ENCODE measurements around the gene PPP3R2.

The PPP3R2 gene

DNA sequence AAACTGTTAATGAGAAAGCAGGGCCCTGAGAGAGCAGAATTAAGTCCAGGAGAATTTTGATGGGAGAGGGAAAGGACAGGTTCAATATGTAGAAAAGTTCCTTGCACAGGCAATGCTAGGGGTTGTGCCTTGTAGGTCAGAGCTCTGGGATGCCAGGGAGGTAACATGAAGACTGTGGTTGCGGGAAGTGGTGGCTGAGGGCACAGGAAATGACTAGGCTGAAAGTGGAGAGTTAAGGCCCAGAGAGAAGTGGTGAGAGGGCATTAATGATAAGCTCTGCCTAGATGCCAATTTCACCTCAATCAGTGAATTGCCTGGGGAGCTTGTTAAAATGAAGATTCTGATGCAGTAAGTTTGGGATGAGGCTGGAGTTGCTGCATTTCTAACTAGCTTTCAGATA is 31.5 kb upstream of the PPP3R2 start:
- H3K27ac ChIP-seq (ENCODE audit: low read depth, low read length, severe bottlenecking) = no peak overlapping the region
- H3K4me1 ChIP-seq (ENCODE audit: control insufficient read depth, insufficient read depth, low read length, poor library complexity, severe bottlenecking) = no peaks in the 10 kb centered on the region
- no peaks in the 10 kb centered on the region for H3K36me3 ChIP-seq (ENCODE audit: control insufficient read depth, insufficient read depth, low read length)
- no peaks in the 10 kb centered on the region for H3K9me3 ChIP-seq (ENCODE audit: control insufficient read depth, low read length)
- WGBS, 2 experiments (ENCODE audit: insufficient coverage in 2 of 2) = 75 to 88% methylated on average over 1 of the region's 1 CpG
- no peak overlapping the region for H3K4me3 ChIP-seq (ENCODE audit: extremely low read depth, insufficient read depth, low read length, poor library complexity, severe bottlenecking)

DNA sequence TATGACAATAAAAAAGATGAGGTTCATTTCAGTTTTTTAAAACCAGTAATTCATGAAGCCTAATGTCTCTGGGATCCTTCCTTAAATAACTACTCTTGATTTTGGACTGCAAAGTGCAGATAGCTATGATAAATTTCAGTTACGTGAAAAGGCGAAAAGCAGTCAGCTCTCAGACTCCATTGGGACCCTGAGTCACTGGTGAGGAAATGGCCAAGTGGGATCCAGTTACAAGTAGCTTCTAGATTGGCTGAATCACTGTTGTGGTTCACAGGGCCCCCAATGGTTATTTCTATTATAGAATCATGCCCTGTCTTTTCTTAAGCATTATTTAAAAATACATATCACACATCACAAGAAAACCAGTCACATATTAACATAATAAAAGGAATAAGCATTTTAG is 31.1 kb upstream of the PPP3R2 start:
- H3K4me1 ChIP-seq (ENCODE audit: control insufficient read depth, insufficient read depth, low read length, poor library complexity, severe bottlenecking) = no peaks in the 10 kb centered on the region
- no peak overlapping the region for H3K4me3 ChIP-seq (ENCODE audit: extremely low read depth, insufficient read depth, low read length, poor library complexity, severe bottlenecking)
- no peak overlapping the region for H3K27ac ChIP-seq (ENCODE audit: low read depth, low read length, severe bottlenecking)
- no peaks in the 10 kb centered on the region for H3K9me3 ChIP-seq (ENCODE audit: control insufficient read depth, low read length)
- no peaks in the 10 kb centered on the region for H3K36me3 ChIP-seq (ENCODE audit: control insufficient read depth, insufficient read depth, low read length)
- 60 to 82% methylated on average over 1 to 2 of the region's 2 CpGs for WGBS, 2 experiments (ENCODE audit: insufficient coverage in 2 of 2)

DNA sequence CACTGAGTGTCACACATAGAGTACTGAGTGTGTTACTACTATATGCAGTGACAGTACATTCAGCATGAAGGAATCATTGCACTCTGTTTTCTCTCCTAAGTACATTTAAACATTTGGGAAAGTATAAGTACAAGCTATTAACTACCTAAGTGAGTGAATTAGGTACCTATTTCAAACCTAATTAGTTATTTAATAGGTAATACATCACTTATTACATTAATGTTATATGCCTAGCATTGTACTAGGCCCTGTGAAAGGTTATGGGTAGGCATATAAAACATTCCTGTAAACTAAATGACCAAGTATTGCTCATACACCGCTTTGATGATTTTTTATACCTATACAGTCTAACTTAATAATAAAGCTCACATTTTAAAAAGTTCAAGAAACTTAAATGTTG is 25.7 kb upstream of the PPP3R2 start:
- Histone ChIP-seq H3K27ac (ENCODE audit: low read depth, low read length, severe bottlenecking) (no peak overlapping the region), H3K4me3 (ENCODE audit: extremely low read depth, insufficient read depth, low read length, poor library complexity, severe bottlenecking) (no peak overlapping the region), H3K36me3 (ENCODE audit: control insufficient read depth, insufficient read depth, low read length) (no peaks in the 10 kb centered on the region), H3K9me3 (ENCODE audit: control insufficient read depth, low read length) (no peaks in the 10 kb centered on the region), H3K4me1 (ENCODE audit: control insufficient read depth, insufficient read depth, low read length, poor library complexity, severe bottlenecking) (no peaks in the 10 kb centered on the region)
- WGBS, 2 experiments (ENCODE audit: insufficient coverage in 2 of 2) = no CpG with 5 or more reads among the region's 1 CpG

DNA sequence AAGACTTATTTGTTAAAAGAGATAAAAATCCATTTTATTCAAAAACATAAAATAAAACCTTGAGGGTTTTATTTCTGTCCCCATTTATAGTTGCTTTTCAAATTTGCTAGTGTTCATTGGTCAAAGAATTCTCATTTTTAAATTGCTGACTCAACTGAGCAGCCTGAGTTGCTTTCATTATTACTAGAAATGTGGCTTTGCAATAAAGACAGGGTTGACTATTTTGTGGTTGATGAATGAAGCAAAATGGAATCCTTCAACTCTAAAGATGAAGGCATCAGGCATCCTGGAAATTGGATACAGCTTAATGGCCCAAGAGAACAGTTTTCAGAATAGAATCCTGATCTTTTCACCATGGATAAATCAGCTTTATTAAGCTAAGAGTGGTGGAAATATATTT is 23.9 kb upstream of the PPP3R2 start:
- Histone ChIP-seq H3K9me3 (ENCODE audit: control insufficient read depth, low read length) (no peaks in the 10 kb centered on the region), H3K36me3 (ENCODE audit: control insufficient read depth, insufficient read depth, low read length) (no peaks in the 10 kb centered on the region), H3K4me1 (ENCODE audit: control insufficient read depth, insufficient read depth, low read length, poor library complexity, severe bottlenecking) (no peaks in the 10 kb centered on the region), H3K4me3 (ENCODE audit: extremely low read depth, insufficient read depth, low read length, poor library complexity, severe bottlenecking) (no peak overlapping the region), H3K27ac (ENCODE audit: low read depth, low read length, severe bottlenecking) (no peak overlapping the region)

DNA sequence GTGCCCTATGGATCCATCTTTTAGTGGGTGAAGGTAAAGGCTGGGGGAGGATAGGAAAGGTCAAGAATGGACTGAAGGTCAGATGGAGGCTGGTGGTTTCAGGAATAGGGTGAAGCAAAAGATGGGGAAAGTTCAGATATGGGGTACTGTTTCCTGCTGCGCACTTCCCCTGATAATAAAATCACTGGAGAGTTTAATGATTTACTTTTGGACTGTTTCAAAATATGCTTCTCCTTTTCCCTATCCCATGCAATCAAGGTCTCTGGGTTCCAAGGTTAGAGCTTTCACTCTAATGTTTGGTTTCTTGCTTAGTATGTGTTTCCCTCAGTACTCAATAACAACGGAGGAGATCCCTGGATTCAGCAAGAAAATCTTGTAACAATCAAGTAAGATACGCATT is 10.8 kb upstream of the PPP3R2 start:
- Histone ChIP-seq H3K36me3 (ENCODE audit: control insufficient read depth, insufficient read depth, low read length) (no peaks in the 10 kb centered on the region), H3K4me3 (ENCODE audit: extremely low read depth, insufficient read depth, low read length, poor library complexity, severe bottlenecking) (no peak overlapping the region), H3K4me1 (ENCODE audit: control insufficient read depth, insufficient read depth, low read length, poor library complexity, severe bottlenecking) (no peaks in the 10 kb centered on the region), H3K27ac (ENCODE audit: low read depth, low read length, severe bottlenecking) (no peak overlapping the region), H3K9me3 (ENCODE audit: control insufficient read depth, low read length) (no peaks in the 10 kb centered on the region)
- WGBS, 2 experiments (ENCODE audit: insufficient coverage in 2 of 2) = 83 to 100% methylated on average over 1 of the region's 3 CpGs

DNA sequence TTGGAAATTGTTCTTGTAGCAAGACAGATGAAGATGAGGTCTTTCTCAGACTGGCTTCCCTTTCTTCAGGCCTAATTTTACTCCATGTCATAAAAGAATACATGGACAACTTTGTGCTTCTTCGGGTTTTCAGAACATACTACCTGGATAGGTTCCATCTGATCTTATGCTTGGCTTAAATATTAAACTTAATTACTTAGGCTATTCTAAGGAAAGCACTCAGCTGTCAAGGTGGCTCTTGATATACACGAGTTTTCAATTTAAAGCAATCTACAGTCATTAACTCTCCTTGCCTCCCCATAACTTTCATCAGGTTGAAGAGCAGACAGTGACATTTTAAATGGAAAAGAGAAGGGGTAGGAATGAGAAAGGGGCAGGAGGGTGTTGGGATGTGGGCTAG is 9.5 kb upstream of the PPP3R2 start:
- H3K27ac ChIP-seq (ENCODE audit: low read depth, low read length, severe bottlenecking) = no peak overlapping the region
- H3K36me3 ChIP-seq (ENCODE audit: control insufficient read depth, insufficient read depth, low read length) = no peaks in the 10 kb centered on the region
- no CpG with 5 or more reads among the region's 2 CpGs for WGBS, 2 experiments (ENCODE audit: insufficient coverage in 2 of 2)
- H3K4me1 ChIP-seq (ENCODE audit: control insufficient read depth, insufficient read depth, low read length, poor library complexity, severe bottlenecking) = no peaks in the 10 kb centered on the region
- H3K4me3 ChIP-seq (ENCODE audit: extremely low read depth, insufficient read depth, low read length, poor library complexity, severe bottlenecking) = no peak overlapping the region
- H3K9me3 ChIP-seq (ENCODE audit: control insufficient read depth, low read length) = no peaks in the 10 kb centered on the region

DNA sequence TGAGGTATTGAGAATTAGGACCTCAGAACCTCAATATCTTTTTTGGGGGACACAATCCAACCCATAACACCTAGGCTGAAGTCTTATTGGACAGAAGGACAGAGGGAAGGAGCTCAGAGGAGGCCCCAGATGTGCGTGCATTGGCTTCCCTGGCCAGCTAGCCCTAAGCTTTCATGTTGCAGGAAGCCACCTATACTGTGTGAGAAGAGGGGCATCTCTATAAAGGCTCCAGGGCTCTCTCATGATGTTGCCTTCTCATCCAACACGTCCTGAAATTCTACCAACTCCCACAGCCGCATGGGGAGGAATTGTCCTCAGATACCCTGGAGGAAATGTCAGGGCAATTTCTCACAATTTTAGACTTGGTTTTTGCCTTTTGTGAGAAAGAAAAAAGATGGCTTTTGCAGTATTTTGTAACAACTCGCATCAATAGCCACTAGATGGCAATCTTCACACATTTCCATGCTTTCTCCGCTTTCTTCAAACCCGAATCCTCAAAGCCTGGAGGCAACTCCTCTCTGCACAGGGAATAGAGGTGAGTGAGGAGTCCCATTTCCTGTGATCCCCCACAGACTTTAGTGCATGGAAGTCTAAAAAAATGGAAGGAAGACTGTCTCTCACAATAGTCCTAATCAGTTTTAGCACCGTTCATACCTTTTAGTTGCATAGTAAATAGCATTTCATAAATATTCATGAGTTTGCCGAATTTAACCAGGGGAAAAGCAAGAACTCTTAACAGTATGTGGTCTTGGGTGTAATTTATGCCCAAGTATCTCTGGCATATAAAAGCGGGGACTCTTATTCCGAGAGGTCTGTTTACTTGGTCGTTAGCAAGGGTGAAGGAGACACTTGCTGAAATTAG is 7.4 kb upstream of the PPP3R2 start:
- H3K4me3 ChIP-seq (ENCODE audit: extremely low read depth, insufficient read depth, low read length, poor library complexity, severe bottlenecking) = no peak overlapping the region
- no peak overlapping the region for H3K27ac ChIP-seq (ENCODE audit: low read depth, low read length, severe bottlenecking)
- H3K36me3 ChIP-seq (ENCODE audit: control insufficient read depth, insufficient read depth, low read length) = no peaks in the 10 kb centered on the region
- WGBS, 2 experiments (ENCODE audit: insufficient coverage in 2 of 2) = 40 to 63% methylated on average over 1 to 4 of the region's 11 CpGs
- H3K9me3 ChIP-seq (ENCODE audit: control insufficient read depth, low read length) = no peaks in the 10 kb centered on the region
- H3K4me1 ChIP-seq (ENCODE audit: control insufficient read depth, insufficient read depth, low read length, poor library complexity, severe bottlenecking) = no peaks in the 10 kb centered on the region

DNA sequence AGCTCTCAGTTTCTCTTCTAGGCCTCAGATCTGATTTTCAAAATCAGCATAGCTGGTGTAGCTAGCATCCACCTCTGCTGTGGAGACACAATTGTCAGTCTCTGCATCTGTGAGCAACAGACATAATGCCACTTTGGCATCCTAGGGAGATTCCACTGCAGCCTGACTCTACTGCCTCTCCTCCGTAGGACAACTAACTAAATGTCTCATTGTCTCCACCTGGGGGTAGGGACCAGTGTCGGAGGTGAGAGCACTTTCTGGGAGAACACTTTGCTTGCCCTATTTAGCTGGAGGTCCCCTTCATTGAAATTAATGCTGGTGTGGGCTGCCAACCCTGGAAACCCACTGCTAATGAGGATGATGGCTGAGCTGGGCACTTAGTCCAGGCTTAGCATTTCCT is 1.4 kb downstream of the PPP3R2 start:
- WGBS, 2 experiments (ENCODE audit: insufficient coverage in 2 of 2) = 65 to 80% methylated on average over 1 to 2 of the region's 2 CpGs
- Histone ChIP-seq H3K36me3 (ENCODE audit: control insufficient read depth, insufficient read depth, low read length) (no peaks in the 10 kb centered on the region), H3K27ac (ENCODE audit: low read depth, low read length, severe bottlenecking) (no peak overlapping the region), H3K4me1 (ENCODE audit: control insufficient read depth, insufficient read depth, low read length, poor library complexity, severe bottlenecking) (no peaks in the 10 kb centered on the region), H3K4me3 (ENCODE audit: extremely low read depth, insufficient read depth, low read length, poor library complexity, severe bottlenecking) (no peak overlapping the region), H3K9me3 (ENCODE audit: control insufficient read depth, low read length) (no peaks in the 10 kb centered on the region)

DNA sequence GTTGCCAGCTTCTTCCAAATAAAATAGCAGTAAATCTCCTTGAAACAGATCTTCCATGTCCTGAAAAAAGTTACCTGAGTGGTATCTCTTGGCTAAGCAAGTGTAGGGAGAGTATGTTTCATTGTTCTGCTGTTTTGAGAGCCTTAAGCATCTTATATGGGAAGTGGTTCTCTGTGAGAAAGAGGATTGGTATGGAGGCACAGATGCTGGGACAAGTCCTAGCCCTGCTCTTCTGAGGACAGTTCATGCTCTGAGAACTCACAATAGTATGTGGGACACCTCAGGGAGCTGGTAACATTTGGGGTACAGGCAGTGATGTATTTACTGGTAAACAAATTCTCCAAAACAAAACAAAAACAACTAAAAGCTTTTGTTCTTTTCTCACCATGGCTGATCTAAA is 2.0 kb downstream of the PPP3R2 start:
- Histone ChIP-seq H3K36me3 (ENCODE audit: control insufficient read depth, insufficient read depth, low read length) (no peaks in the 10 kb centered on the region), H3K27ac (ENCODE audit: low read depth, low read length, severe bottlenecking) (no peak overlapping the region), H3K4me1 (ENCODE audit: control insufficient read depth, insufficient read depth, low read length, poor library complexity, severe bottlenecking) (no peaks in the 10 kb centered on the region), H3K4me3 (ENCODE audit: extremely low read depth, insufficient read depth, low read length, poor library complexity, severe bottlenecking) (no peak overlapping the region), H3K9me3 (ENCODE audit: control insufficient read depth, low read length) (no peaks in the 10 kb centered on the region)

DNA sequence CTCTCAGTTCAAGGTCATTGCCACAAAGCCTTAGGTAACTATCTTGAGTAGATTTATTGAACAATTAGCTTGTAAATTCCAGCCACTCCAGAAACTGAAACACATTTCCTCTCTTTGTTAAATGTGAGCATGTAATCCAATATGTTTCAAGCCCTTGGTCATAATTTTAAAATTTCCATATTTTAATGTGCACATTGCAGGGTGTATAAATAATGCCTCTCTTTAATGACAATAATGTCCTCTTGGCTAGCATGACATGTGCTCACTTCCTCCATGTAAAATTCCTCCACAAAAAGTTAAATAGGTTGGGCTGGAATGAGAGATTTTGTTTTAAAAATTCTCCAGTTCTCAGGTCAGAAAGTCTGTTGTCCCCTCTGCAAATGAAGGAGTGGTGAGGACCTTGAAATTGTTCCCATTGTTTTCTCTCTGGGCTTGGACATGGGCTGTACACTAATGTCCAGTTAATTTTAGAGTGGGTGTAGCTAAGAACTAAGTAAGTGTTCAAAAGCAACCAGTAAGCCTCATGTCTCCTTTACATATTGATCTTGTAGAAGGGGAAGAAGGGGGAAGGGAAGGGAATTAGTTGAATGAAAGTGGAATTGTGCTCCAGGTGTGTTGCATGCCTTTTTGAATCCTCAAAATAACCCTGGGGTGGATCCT is 2.9 kb downstream of the PPP3R2 start:
- no peak overlapping the region for H3K4me3 ChIP-seq (ENCODE audit: extremely low read depth, insufficient read depth, low read length, poor library complexity, severe bottlenecking)
- H3K36me3 ChIP-seq (ENCODE audit: control insufficient read depth, insufficient read depth, low read length) = no peaks in the 10 kb centered on the region
- H3K27ac ChIP-seq (ENCODE audit: low read depth, low read length, severe bottlenecking) = no peak overlapping the region
- H3K4me1 ChIP-seq (ENCODE audit: control insufficient read depth, insufficient read depth, low read length, poor library complexity, severe bottlenecking) = no peaks in the 10 kb centered on the region
- no peaks in the 10 kb centered on the region for H3K9me3 ChIP-seq (ENCODE audit: control insufficient read depth, low read length)

DNA sequence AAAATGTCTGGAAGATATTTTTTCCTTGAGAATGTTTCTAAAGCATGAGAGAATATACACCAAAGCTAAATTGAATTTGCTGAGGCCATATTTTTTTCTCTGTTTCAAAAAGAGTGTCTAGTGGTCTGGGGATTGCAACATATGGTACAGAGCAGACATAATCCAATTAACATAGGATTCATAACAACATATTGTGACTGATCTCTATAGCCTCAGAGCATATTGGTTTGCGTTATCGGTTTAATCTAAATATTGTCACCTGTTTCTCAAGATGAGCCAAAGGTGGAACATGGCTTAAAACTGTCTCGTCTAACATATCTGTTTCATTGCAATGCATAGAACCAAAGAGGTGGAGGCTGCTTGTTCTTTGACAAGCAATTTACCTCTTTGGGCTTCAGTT is 3.9 kb downstream of the PPP3R2 start:
- WGBS, 2 experiments (ENCODE audit: insufficient coverage in 2 of 2) = 96% methylated on average over 3 of the region's 3 CpGs; no CpG with 5 or more reads in 1 of the 2 experiments
- no peak overlapping the region for H3K4me3 ChIP-seq (ENCODE audit: extremely low read depth, insufficient read depth, low read length, poor library complexity, severe bottlenecking)
- no peaks in the 10 kb centered on the region for H3K9me3 ChIP-seq (ENCODE audit: control insufficient read depth, low read length)
- no peaks in the 10 kb centered on the region for H3K36me3 ChIP-seq (ENCODE audit: control insufficient read depth, insufficient read depth, low read length)
- no peaks in the 10 kb centered on the region for H3K4me1 ChIP-seq (ENCODE audit: control insufficient read depth, insufficient read depth, low read length, poor library complexity, severe bottlenecking)
- no peak overlapping the region for H3K27ac ChIP-seq (ENCODE audit: low read depth, low read length, severe bottlenecking)
